ENCODE measurements around the gene WNT4.

Gene WNT4

GRCh38 chr1:22143065-22144033 lies at the start of gene WNT4:
TSS of gene WNT4 (minus strand) at chr1:22143097. CDS start at chr1:22142922, 175 bp downstream.
- DNase-seq, result no peak

GRCh38 chr1:22190731-22191130 lies 47.8 kb upstream of the WNT4 start:
- DNase-seq, result no peak

GRCh38 chr1:22190251-22190650 lies 47.4 kb upstream of the WNT4 start:
- DNase-seq, result no peak

- no peak for DNase-seq
These were observed 46.7 kb upstream of the WNT4 start for GRCh38 chr1:22189619-22190018.

- DNase-seq, result no peak
These were observed 46.0 kb upstream of the WNT4 start for GRCh38 chr1:22188914-22189313.

GRCh38 chr1:22188436-22188835 lies 45.5 kb upstream of the WNT4 start:
- no peak for DNase-seq

- DNase-seq, result no peak
These were observed 43.4 kb upstream of the WNT4 start for GRCh38 chr1:22186311-22186710.

- DNase-seq, result peak; percentile 78
These were observed 42.2 kb upstream of the WNT4 start for GRCh38 chr1:22184892-22185612.

- DNase-seq, result no peak
These were observed 41.6 kb upstream of the WNT4 start for GRCh38 chr1:22184454-22184853.

GRCh38 chr1:22182715-22183114 lies 39.8 kb upstream of the WNT4 start:
- DNase-seq, result no peak

GRCh38 chr1:22179197-22179803 lies 36.4 kb upstream of the WNT4 start:
- DNase-seq, result no peak

- DNase-seq, result no peak
These were observed 34.6 kb upstream of the WNT4 start for GRCh38 chr1:22177354-22178003.

- no peak for DNase-seq
These were observed 33.4 kb upstream of the WNT4 start for GRCh38 chr1:22176258-22176657.

- no peak for DNase-seq
These were observed 31.7 kb upstream of the WNT4 start for GRCh38 chr1:22174446-22175220.

- no peak for DNase-seq
These were observed 29.2 kb upstream of the WNT4 start for GRCh38 chr1:22171951-22172715.

- DNase-seq, result no peak
These were observed 26.9 kb upstream of the WNT4 start for GRCh38 chr1:22169816-22170215.

- no peak for DNase-seq
These were observed 25.6 kb upstream of the WNT4 start for GRCh38 chr1:22168412-22168973.

GRCh38 chr1:22166439-22166838 lies 23.5 kb upstream of the WNT4 start:
- DNase-seq, result no peak

GRCh38 chr1:22164841-22165808 lies 22.2 kb upstream of the WNT4 start:
- DNase-seq, result no peak

- DNase-seq, result no peak
These were observed 20.7 kb upstream of the WNT4 start for GRCh38 chr1:22163564-22163963.
